Activated T-cell treated with anti-CD3 and anti-CD28 coated beads, Interleukin-2, amount 50 U/mL, for 72 hours (primary cell): ENCODE results near the gene PLB1. TPM values are rescaled to one million over a fixed set of nuclear protein-coding genes. Genes with fewer than 3 reads are reported as not detected.
"Not testable (repeated sequence)": the region's sequence is repeated elsewhere in the genome, so short reads cannot be mapped to it uniquely, and the experiment has no call there.

Experiments
- ATAC-seq, 2 donors: fragments of 150-1000 bp; cut with Tn5 transposase; replicated peaks in 1 of 2; 2 replicates each; pipeline ENCODE4 v1.10.0; 2021; ENCODE audit warnings: moderate library complexity in 2 of 2, mild to moderate bottlenecking in 1 of 2
- DNase-seq, 2 donors: peaks; one replicate each; pipeline ENCODE4 v3.0.0; 2021 to 2022; ENCODE audit warnings: mixed read lengths in 1 of 2
- H3K27ac Mint-ChIP-seq: one replicate; pipeline ENCODE4 v1.8.0; 2022; ENCODE audit warnings: mild to moderate bottlenecking, moderate library complexity, mixed read lengths
- H3K27me3 Mint-ChIP-seq: one replicate; pipeline ENCODE4 v1.8.0; 2022; ENCODE audit warnings: low read depth, mixed read lengths
- H3K36me3 Mint-ChIP-seq, 2 donors: one replicate each; pipeline ENCODE4 v1.8.0; 2022; ENCODE audit warnings: mixed read lengths in 2 of 2, mild to moderate bottlenecking in 1 of 2; ENCODE audit not compliant: insufficient read depth in 2 of 2
- H3K4me1 Mint-ChIP-seq: one replicate; pipeline ENCODE4 v1.8.0; 2022; ENCODE audit warnings: low read depth, mixed read lengths
- H3K4me3 Mint-ChIP-seq, 2 donors: one replicate each; pipeline ENCODE4 v1.8.0; 2022; ENCODE audit warnings: mild to moderate bottlenecking in 2 of 2, mixed read lengths in 2 of 2, moderate library complexity in 2 of 2
- H3K9me3 Mint-ChIP-seq, 2 donors: one replicate each; pipeline ENCODE4 v1.8.0; 2022; ENCODE audit warnings: mixed read lengths in 2 of 2
- total RNA-seq, 2 donors: library from RNA; stranded (reverse); gene quantifications; one replicate each; pipeline ENCODE4 v1.2.3, GENCODE V29; 2022

The PLB1 gene
- total RNA-seq, 2 donors from 2014 or later: 0.72 to 1.9 TPM

DNA sequence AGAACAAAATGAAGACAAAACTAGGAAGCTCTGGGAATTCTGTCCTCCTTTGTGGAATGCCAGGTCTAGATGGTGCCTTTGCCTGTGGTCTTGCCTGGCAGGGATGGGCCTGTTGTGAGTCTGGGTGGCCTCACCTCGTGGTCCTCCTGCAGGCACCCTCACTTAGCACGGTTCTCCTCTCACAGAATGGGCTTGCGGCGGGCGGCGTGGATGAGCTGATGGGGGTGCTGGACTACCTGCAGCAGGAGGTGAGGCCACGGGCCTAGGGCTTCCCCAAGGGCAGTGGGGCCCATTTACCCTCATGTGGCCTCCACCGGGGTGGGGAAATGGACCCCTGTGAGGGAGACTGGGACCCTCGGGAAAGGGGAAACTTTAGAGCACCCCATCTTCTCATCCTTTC lies 42.3 kb downstream of the PLB1 start:
- ATAC-seq: no peak
- peaks cover 12% of the 10 kb centered on the region for H3K27me3 Mint-ChIP-seq
- no peaks in the 10 kb centered on the region for H3K9me3 Mint-ChIP-seq
- no peak overlapping the region for H3K4me3 Mint-ChIP-seq
- no peak for DNase-seq
- H3K27ac Mint-ChIP-seq: no peak overlapping the region
- no peaks in the 10 kb centered on the region for H3K4me1 Mint-ChIP-seq
- no peaks in the 10 kb centered on the region for H3K36me3 Mint-ChIP-seq

GRCh38 chr2:28538652-28539051 lies 42.8 kb downstream of the PLB1 start:
- no peak for ATAC-seq
- Mint-ChIP-seq H3K4me3 (no peak overlapping the region), H3K27me3 (peaks cover 7% of the 10 kb centered on the region), H3K27ac (no peak overlapping the region), H3K9me3 (no peaks in the 10 kb centered on the region), H3K36me3 (no peaks in the 10 kb centered on the region), H3K4me1 (no peaks in the 10 kb centered on the region)
- no peak for DNase-seq

DNA sequence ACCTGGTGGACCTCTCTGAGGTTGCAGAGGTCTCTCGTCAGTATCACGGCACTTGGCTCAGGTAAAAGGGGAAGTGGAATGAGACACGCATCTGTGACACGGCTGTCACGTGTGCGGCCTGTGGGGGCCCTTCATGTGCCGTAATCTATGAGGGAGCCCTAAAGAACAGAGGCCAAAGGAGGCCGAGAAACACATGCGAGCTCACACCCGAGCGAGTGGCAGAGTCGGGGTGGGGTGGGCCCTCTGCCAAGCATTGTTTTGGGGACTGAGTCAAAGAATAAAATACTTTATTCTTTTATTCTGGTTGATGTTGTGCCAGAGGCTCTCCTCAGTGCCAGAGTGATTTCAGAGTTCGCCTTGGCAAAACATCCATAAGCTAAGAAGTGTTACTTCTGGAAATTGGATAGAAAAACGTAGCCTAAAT lies 43.3 kb downstream of the PLB1 start:
- Mint-ChIP-seq H3K4me1 (peaks cover 2% of the 10 kb centered on the region), H3K4me3 (no peak overlapping the region)

DNA sequence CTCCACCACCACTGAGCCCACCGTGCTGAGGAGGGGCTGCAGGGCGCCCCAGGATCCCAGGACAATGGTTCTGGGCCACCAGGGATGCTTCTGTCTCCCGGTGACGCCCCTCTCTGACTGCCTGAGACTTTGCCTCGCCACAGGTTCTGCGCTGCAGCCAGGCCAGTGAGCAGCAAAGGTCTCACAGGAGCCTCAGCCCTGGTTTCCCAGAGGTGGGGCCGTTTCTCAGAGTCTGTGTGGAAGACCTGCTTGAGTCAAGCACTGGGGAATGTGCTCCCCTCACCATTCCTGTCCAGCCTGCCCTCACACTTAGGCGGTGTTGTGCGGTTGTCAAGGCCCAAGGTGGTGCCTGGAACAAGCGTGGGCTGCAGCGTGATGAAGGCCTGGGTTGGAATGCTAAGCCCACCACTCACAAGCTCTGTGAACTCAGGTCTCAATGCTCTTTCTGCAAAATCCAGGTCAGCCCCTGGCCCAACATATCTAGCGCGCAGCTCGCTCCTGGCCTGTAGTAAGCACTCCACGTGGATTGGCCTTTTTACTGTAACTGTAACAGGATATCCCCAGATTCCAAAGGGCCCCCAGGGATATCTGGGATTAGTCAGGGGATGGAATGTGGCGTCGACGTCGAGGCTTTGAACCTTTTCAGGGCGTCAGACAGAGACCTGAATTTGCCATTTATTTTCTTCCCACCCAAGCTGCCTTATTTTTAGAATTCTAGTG lies 47.6 kb downstream of the PLB1 start:
- DNase-seq: no peak
- H3K4me1 Mint-ChIP-seq: peaks cover 14% of the 10 kb centered on the region
- H3K4me3 Mint-ChIP-seq: no peak overlapping the region
- no peaks in the 10 kb centered on the region for H3K36me3 Mint-ChIP-seq
- peak overlapping the region; percentile 51 for H3K27ac Mint-ChIP-seq
- no peak for ATAC-seq
- no peaks in the 10 kb centered on the region for H3K9me3 Mint-ChIP-seq
- H3K27me3 Mint-ChIP-seq: no peaks in the 10 kb centered on the region

More for the DNA sequence above, 43.3 kb downstream of the PLB1 start:
- Mint-ChIP-seq H3K36me3 (no peaks in the 10 kb centered on the region), H3K9me3 (no peaks in the 10 kb centered on the region), H3K27ac (no peak overlapping the region), H3K27me3 (peaks cover 2% of the 10 kb centered on the region)
- ATAC-seq: no peak
- no peak for DNase-seq

GRCh38 chr2:28544036-28544346 lies 48.1 kb downstream of the PLB1 start:
- H3K9me3 Mint-ChIP-seq: no peaks in the 10 kb centered on the region
- H3K27me3 Mint-ChIP-seq: no peaks in the 10 kb centered on the region
- peaks cover 14% of the 10 kb centered on the region for H3K4me1 Mint-ChIP-seq
- no peak for ATAC-seq
- H3K36me3 Mint-ChIP-seq: no peaks in the 10 kb centered on the region
- DNase-seq: no peak
- no peak overlapping the region for H3K4me3 Mint-ChIP-seq
- peak overlapping the region; percentile 51 for H3K27ac Mint-ChIP-seq

- H3K36me3 Mint-ChIP-seq: no peaks in the 10 kb centered on the region
- ATAC-seq (peak in 1 of 2 donors; percentile 44), DNase-seq (peak in 1 of 2 donors; percentile 15)
- peaks cover 14% of the 10 kb centered on the region for H3K4me1 Mint-ChIP-seq
- H3K27me3 Mint-ChIP-seq: no peaks in the 10 kb centered on the region
- peak overlapping the region; percentile 53 to 55 for H3K4me3 Mint-ChIP-seq
- H3K9me3 Mint-ChIP-seq: no peaks in the 10 kb centered on the region
- peak overlapping the region; percentile 45 for H3K27ac Mint-ChIP-seq
Observed at GRCh38 chr2:28544405-28544921, 48.6 kb downstream of the PLB1 start.

DNA sequence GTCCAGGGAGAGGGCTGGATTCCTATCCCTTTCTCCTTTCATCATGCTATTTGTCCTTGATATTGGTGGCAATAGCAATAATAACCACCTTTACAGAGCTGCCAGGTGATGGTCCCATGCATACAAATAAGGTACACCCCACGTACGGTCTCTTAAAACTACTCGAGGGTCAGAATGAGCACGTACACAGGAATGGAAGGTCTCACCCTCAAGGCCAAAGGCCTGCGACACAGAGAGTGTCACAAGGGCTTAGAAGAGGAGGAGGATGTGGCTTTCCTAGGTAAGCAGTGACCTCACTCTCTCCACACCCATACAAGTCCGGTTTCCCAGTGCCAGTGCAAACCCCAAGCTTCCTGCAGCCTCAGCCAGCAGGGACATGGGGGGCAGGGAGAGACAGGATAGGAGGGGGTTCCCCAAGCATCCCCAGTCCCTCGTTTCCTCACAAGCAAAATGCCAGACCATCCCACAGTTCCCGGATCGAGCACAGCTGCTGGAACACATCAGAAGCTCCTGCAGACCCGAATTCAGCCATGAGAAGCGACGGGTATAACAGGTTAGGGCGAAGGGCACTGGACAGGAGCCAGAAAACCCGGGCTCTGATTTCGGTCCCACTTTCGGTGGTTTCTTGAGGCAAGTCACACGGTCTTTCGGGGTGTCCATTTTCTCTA lies 49.2 kb downstream of the PLB1 start:
- ATAC-seq (peak; percentile 85 to 86), DNase-seq (peak; percentile 27 to 35)
- H3K27me3 Mint-ChIP-seq: no peaks in the 10 kb centered on the region
- peaks cover 14% of the 10 kb centered on the region for H3K4me1 Mint-ChIP-seq
- no peaks in the 10 kb centered on the region for H3K36me3 Mint-ChIP-seq
- no peaks in the 10 kb centered on the region for H3K9me3 Mint-ChIP-seq
- H3K4me3 Mint-ChIP-seq: peak overlapping the region; percentile 53 to 55
- peak overlapping the region; percentile 45 for H3K27ac Mint-ChIP-seq

DNA sequence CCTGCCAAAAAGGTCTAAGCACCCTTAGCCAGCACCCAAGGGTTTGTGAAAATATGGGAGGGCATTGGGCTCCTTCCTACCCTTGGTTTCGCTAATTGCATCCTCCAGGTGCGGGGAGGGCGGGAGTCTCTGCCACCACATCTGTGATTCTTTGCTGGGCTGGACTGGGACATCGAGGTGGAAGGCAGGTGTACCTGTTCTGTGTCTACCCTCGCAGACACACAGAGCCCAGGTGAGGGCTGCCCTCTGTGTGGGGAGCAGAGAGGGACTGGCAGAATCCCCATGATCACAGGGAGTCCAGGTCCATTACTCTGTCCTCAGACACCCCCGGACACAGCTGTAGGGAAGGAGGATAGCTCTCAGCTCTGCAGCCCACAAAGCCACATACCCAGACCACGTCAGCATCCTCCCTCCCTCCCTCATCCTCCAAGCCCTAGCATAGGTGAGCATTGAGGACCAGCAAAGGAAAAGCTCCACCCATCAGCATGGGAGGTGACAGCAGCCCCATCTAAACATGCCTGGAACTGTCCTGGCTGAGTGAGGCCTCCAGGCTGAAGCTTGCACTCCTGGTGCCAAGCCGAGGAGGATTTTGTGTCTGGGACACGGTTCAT lies 49.8 kb downstream of the PLB1 start:
- H3K4me3 Mint-ChIP-seq: peak overlapping the region; percentile 53 to 55
- no peak overlapping the region for H3K27ac Mint-ChIP-seq
- no peaks in the 10 kb centered on the region for H3K36me3 Mint-ChIP-seq
- no peaks in the 10 kb centered on the region for H3K9me3 Mint-ChIP-seq
- peaks cover 14% of the 10 kb centered on the region for H3K4me1 Mint-ChIP-seq
- ATAC-seq: peak; percentile 60 to 64
- peak; percentile 24 to 27 for DNase-seq
- H3K27me3 Mint-ChIP-seq: no peaks in the 10 kb centered on the region

DNA sequence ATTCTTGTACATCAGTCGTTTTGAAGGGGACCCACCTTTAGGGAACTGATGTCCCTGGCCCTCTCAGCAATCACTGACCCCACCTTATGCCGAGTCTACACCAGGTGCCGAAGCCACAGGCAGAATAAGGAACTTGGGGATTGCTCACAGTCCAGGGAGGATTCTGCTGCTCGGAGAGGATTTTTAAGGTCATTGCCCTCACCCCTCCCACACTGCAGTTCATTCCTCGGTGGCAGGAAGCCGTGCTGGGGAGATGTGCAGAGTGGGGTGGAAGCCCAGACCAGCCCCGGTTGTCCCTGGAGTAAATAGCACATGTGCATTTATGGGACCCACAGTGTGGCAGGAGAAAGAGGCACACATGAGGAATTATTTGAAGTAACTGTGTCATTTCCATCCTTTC lies 50.4 kb downstream of the PLB1 start:
- H3K36me3 Mint-ChIP-seq: no peaks in the 10 kb centered on the region
- H3K27ac Mint-ChIP-seq: no peak overlapping the region
- DNase-seq: no peak
- no peaks in the 10 kb centered on the region for H3K9me3 Mint-ChIP-seq
- H3K27me3 Mint-ChIP-seq: no peaks in the 10 kb centered on the region
- no peak for ATAC-seq
- peaks cover 14% of the 10 kb centered on the region for H3K4me1 Mint-ChIP-seq
- no peak overlapping the region for H3K4me3 Mint-ChIP-seq

GRCh38 chr2:28547223-28547860 lies 51.5 kb downstream of the PLB1 start:
- H3K4me1 Mint-ChIP-seq: peaks cover 21% of the 10 kb centered on the region
- no peak for DNase-seq
- H3K4me3 Mint-ChIP-seq: peak overlapping the region in 1 of 2 donors; percentile 72
- ATAC-seq: no peak
- H3K27ac Mint-ChIP-seq: no peak overlapping the region
- no peaks in the 10 kb centered on the region for H3K27me3 Mint-ChIP-seq
- no peaks in the 10 kb centered on the region for H3K9me3 Mint-ChIP-seq
- no peaks in the 10 kb centered on the region for H3K36me3 Mint-ChIP-seq

- no peaks in the 10 kb centered on the region for H3K36me3 Mint-ChIP-seq
- no peaks in the 10 kb centered on the region for H3K9me3 Mint-ChIP-seq
- peak overlapping the region in 1 of 2 donors; percentile 72 for H3K4me3 Mint-ChIP-seq
- peaks cover 22% of the 10 kb centered on the region for H3K4me1 Mint-ChIP-seq
- ATAC-seq (peak; percentile 26 to 58), DNase-seq (peak in 1 of 2 donors; percentile 19)
- no peaks in the 10 kb centered on the region for H3K27me3 Mint-ChIP-seq
- H3K27ac Mint-ChIP-seq: peak overlapping the region; percentile 64
Observed at GRCh38 chr2:28547906-28548600, 52.2 kb downstream of the PLB1 start.

DNA sequence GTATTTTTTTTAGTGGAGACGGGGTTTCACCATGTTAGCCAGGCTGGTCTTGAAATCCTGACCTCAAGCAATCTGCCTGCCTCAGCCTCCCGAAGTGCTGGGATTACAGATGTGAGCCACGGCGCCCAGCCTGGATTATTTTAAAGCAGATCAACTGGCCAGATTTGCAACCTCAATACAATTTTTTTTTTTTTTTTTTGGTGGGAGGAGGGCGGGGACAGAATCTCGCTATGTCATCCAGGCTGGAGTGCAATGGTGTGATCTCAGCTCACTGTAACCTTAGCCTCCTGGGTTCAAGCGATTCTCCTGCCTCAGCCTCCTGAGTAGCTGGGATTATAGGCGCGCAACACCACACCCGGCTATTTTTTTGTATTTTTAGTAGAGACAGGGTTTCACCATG lies 54.5 kb downstream of the PLB1 start:
- not testable (repeated sequence) for H3K4me3 Mint-ChIP-seq, H3K36me3 Mint-ChIP-seq, ATAC-seq, H3K27me3 Mint-ChIP-seq, DNase-seq, H3K27ac Mint-ChIP-seq, H3K9me3 Mint-ChIP-seq, H3K4me1 Mint-ChIP-seq
